Liver (tissue), 9 donors: ENCODE measurements around the gene BECN2. TPM values are rescaled to one million over a fixed set of nuclear protein-coding genes. Genes with fewer than 3 reads are reported as not detected.
"Not testable (repeated sequence)": the region's sequence is repeated elsewhere in the genome, so short reads cannot be mapped to it uniquely, and the experiment has no call there.

Experiments
- DNase-seq: peaks from one replicate; pipeline ENCODE4 v3.0.0-alpha.2; 2017; ENCODE audit warnings: low spot score
- H3K27ac ChIP-seq, 2 donors: one replicate each; pipeline ENCODE4 v1.7.0; 2013; ENCODE audit warnings: inconsistent platforms in 2 of 2, low read length in 2 of 2, control low read depth in 1 of 2, low read depth in 1 of 2, mild to moderate bottlenecking in 1 of 2
- H3K27me3 ChIP-seq, 4 donors: one replicate each; pipeline versions ENCODE4 v1.6.1 to v1.7.0; 2013; ENCODE audit warnings: low read length in 3 of 4, inconsistent platforms in 1 of 4, mild to moderate bottlenecking in 1 of 4, moderate library complexity in 1 of 4; ENCODE audit not compliant: control insufficient read depth in 4 of 4, insufficient read depth in 4 of 4
- H3K36me3 ChIP-seq, 4 donors: one replicate each; pipeline versions ENCODE4 v1.6.1 to v1.7.0; 2013; ENCODE audit warnings: low read length in 3 of 4, mild to moderate bottlenecking in 3 of 4, low read depth in 1 of 4, moderate library complexity in 1 of 4; ENCODE audit not compliant: control insufficient read depth in 4 of 4, insufficient read depth in 3 of 4
- H3K4me1 ChIP-seq, 4 donors: one replicate each; pipeline versions ENCODE4 v1.6.1 to v1.7.0; 2013; ENCODE audit warnings: low read length in 3 of 4, mild to moderate bottlenecking in 3 of 4, moderate library complexity in 1 of 4; ENCODE audit not compliant: control insufficient read depth in 4 of 4, insufficient read depth in 4 of 4
- H3K4me3 ChIP-seq, 3 donors: one replicate each; pipeline versions ENCODE4 v1.6.1 to v1.7.0; 2013; ENCODE audit warnings: low read length in 3 of 3, control low read depth in 1 of 3, low read depth in 1 of 3, mild to moderate bottlenecking in 1 of 3
- H3K9ac ChIP-seq, 2 donors: one replicate each; pipeline ENCODE4 v1.7.0; 2013; ENCODE audit warnings: low read length in 2 of 2, mild to moderate bottlenecking in 2 of 2, moderate library complexity in 2 of 2, control low read depth in 1 of 2, low read depth in 1 of 2
- H3K9me3 ChIP-seq, 4 donors: one replicate each; pipeline versions ENCODE4 v1.6.1 to v1.7.0; 2013; ENCODE audit warnings: low read length in 3 of 4; ENCODE audit not compliant: control insufficient read depth in 4 of 4
- ATF3 ChIP-seq: IDR thresholded peaks from 2 replicates; pipeline ENCODE4 v1.6.1; 2016; ENCODE audit warnings: antibody characterized with exemption
- FOXA1 ChIP-seq: IDR thresholded peaks from 2 replicates; pipeline ENCODE4 v1.6.1; 2016; ENCODE audit warnings: antibody characterized with exemption
- GABPA ChIP-seq, 2 donors: IDR thresholded peaks in 1 of 2; conservative IDR thresholded peaks in 1 of 2; 2 replicates each; pipeline ENCODE4 v1.6.1; 2016; ENCODE audit warnings: antibody characterized with exemption in 2 of 2, mild to moderate bottlenecking in 1 of 2, moderate library complexity in 1 of 2
- JUND ChIP-seq, 2 donors: IDR thresholded peaks; 2 replicates each; pipeline ENCODE4 v1.6.1; 2016; ENCODE audit warnings: antibody characterized with exemption in 2 of 2
- NR2F2 ChIP-seq: IDR thresholded peaks from 2 replicates; pipeline ENCODE4 v1.6.1; 2016; ENCODE audit warnings: antibody characterized with exemption
- RAD21 ChIP-seq, 2 donors: IDR thresholded peaks; 2 replicates each; pipeline ENCODE4 v1.6.1; 2016; ENCODE audit warnings: antibody characterized with exemption in 2 of 2, mild to moderate bottlenecking in 2 of 2
- TAF1 ChIP-seq: conservative IDR thresholded peaks from 2 replicates; pipeline ENCODE4 v1.6.1; 2016; ENCODE audit warnings: antibody characterized with exemption, mild to moderate bottlenecking
- YY1 ChIP-seq: IDR thresholded peaks from 2 replicates; pipeline ENCODE4 v1.6.1; 2016; ENCODE audit warnings: antibody characterized with exemption, mild to moderate bottlenecking
- ZBTB33 ChIP-seq: IDR thresholded peaks from 2 replicates; pipeline ENCODE4 v1.6.1; 2016; ENCODE audit warnings: antibody characterized with exemption
- WGBS: extraction: QIAGEN DNeasy Blood & Tissue Kit; methylation state at CpG from one replicate; pipeline ENCODE4 v1.1.7; 2013; 5-methylcytosine and 5-hydroxymethylcytosine counted together
- polyA plus RNA-seq, 2 donors: library from polyadenylated mRNA; stranded (reverse) in 1 of 2; unstranded in 1 of 2; fragments of 200-250 nt in 1 of 2; fragments of >200 nt in 1 of 2; fragmentation: Nextera tagmentation in 1 of 2; extraction: Ambion mirVana in 1 of 2; gene quantifications; one replicate each; pipeline versions ENCODE4 v1.2.1 to v1.2.3, GENCODE V29; 2013 to 2015
- total RNA-seq, 2 donors: library from RNA; depleted of rRNA; stranded (reverse); fragments of >200 nt; gene quantifications; one replicate each; pipeline ENCODE4 v1.2.3, GENCODE V29; 2014
- TF ChIP-seq, protein P1 (sequence below): fragments of 150-350 bp; IDR thresholded peaks from 2 replicates; pipeline ENCODE4 v1.5.1; 2017; ENCODE audit warnings: improper control_type of control experiment, low read depth, low read length; ENCODE audit not compliant: missing input control
- TF ChIP-seq, protein P2 (sequence below): IDR thresholded peaks from 2 replicates; pipeline ENCODE4 v1.6.1; 2016; ENCODE audit warnings: antibody characterized with exemption, mild to moderate bottlenecking
- donor health status: healthy.
- donor health status: healthy.
- donor health status: healthy.
- donor health status: healthy.
- donor health status: healthy.

BECN2 gene
- total and polyA plus RNA-seq, 4 donors, result not detected

- no peak overlapping the region for H3K27ac ChIP-seq
- H3K9ac ChIP-seq, result no peak overlapping the region
- no peaks in the 10 kb centered on the region for H3K36me3 ChIP-seq
- DNase-seq, result no peak
- no peaks in the 10 kb centered on the region for H3K27me3 ChIP-seq
- H3K4me1 ChIP-seq, result no peaks in the 10 kb centered on the region
- WGBS, result 89% methylated on average over 1 of the region's 1 CpG
- TF ChIP-seq, protein P1, sequence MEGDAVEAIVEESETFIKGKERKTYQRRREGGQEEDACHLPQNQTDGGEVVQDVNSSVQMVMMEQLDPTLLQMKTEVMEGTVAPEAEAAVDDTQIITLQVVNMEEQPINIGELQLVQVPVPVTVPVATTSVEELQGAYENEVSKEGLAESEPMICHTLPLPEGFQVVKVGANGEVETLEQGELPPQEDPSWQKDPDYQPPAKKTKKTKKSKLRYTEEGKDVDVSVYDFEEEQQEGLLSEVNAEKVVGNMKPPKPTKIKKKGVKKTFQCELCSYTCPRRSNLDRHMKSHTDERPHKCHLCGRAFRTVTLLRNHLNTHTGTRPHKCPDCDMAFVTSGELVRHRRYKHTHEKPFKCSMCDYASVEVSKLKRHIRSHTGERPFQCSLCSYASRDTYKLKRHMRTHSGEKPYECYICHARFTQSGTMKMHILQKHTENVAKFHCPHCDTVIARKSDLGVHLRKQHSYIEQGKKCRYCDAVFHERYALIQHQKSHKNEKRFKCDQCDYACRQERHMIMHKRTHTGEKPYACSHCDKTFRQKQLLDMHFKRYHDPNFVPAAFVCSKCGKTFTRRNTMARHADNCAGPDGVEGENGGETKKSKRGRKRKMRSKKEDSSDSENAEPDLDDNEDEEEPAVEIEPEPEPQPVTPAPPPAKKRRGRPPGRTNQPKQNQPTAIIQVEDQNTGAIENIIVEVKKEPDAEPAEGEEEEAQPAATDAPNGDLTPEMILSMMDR, result no peak
- TF ChIP-seq ZBTB33 (no peak), TAF1 (no peak), YY1 (no peak), FOXA1 (no peak), GABPA (IDR thresholded peaks at IDR 0.05 in 1 of 2, conservative IDR thresholded peaks at IDR 0.05 in 1 of 2) (no peak), JUND (IDR thresholded peaks at IDR 0.05) (no peak), ATF3 (no peak), RAD21 (IDR thresholded peaks at IDR 0.05) (no peak)
- TF ChIP-seq, protein P2, sequence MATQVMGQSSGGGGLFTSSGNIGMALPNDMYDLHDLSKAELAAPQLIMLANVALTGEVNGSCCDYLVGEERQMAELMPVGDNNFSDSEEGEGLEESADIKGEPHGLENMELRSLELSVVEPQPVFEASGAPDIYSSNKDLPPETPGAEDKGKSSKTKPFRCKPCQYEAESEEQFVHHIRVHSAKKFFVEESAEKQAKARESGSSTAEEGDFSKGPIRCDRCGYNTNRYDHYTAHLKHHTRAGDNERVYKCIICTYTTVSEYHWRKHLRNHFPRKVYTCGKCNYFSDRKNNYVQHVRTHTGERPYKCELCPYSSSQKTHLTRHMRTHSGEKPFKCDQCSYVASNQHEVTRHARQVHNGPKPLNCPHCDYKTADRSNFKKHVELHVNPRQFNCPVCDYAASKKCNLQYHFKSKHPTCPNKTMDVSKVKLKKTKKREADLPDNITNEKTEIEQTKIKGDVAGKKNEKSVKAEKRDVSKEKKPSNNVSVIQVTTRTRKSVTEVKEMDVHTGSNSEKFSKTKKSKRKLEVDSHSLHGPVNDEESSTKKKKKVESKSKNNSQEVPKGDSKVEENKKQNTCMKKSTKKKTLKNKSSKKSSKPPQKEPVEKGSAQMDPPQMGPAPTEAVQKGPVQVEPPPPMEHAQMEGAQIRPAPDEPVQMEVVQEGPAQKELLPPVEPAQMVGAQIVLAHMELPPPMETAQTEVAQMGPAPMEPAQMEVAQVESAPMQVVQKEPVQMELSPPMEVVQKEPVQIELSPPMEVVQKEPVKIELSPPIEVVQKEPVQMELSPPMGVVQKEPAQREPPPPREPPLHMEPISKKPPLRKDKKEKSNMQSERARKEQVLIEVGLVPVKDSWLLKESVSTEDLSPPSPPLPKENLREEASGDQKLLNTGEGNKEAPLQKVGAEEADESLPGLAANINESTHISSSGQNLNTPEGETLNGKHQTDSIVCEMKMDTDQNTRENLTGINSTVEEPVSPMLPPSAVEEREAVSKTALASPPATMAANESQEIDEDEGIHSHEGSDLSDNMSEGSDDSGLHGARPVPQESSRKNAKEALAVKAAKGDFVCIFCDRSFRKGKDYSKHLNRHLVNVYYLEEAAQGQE, result no peak
- H3K4me3 ChIP-seq, result no peak overlapping the region
- no peaks in the 10 kb centered on the region for H3K9me3 ChIP-seq
Observed at GRCh38 chr1:241979926-241980325, 22.4 kb downstream of the BECN2 start.

DNA sequence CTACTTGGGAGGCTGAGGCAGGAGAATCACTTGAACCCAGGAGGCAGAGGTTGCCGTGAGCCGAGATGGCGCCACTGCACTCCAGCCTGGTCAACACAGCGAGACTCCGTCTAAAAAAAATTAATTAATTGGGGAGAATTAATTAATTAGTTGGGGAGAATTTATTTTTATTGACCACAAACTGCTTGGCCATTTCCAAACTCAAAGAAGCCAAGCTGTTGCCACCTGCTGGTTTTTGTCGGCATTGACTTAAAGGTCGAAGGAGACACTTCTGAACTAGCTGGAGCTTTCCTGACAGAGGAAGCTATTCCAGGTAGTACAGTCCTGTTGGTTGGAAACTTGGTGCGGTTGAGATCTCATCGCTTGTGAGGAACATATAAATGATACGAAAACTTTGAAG lies 28.2 kb downstream of the BECN2 start:
- H3K27me3 ChIP-seq, result no peaks in the 10 kb centered on the region
- DNase-seq, result peak; percentile 41
- 63% methylated on average over 10 of the region's 10 CpGs for WGBS
- H3K27ac ChIP-seq, result no peak overlapping the region
- H3K9ac ChIP-seq, result no peak overlapping the region
- H3K4me1 ChIP-seq, result no peaks in the 10 kb centered on the region
- H3K36me3 ChIP-seq, result no peaks in the 10 kb centered on the region
- TF ChIP-seq, protein P1, result peak; percentile 58
- TF ChIP-seq RAD21 (IDR thresholded peaks at IDR 0.05) (peak; percentile 65 to 69), NR2F2 (no peak)
- H3K9me3 ChIP-seq, result no peaks in the 10 kb centered on the region
- H3K4me3 ChIP-seq, result no peak overlapping the region

DNA sequence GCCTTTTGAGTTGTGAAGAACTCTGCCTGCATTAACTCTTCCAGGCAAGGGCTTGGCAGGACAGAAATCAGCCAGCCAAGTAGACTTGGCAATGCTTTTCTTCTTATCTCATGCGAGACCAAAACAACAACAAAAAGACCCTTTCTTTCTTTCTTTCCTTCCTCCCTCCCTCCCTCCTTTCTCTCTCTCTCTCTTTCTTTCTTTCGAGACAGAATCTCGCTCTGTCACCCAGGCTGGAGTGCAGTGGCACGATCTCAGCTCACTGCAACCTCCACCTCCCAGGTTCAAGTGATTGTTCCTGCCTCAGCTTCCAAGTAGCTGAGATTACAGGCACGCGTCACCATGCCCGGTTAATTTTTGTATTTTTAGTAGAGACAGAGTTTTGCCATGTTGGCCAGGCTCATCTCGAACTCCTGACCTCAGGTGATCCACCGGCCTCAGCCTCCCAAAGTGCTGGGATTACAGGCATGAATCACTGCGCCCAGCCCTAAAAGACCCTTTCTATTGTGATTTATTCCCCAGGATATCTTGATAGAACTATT lies 30.9 kb downstream of the BECN2 start:
- 84% methylated on average over 10 of the region's 10 CpGs for WGBS
- H3K4me3 ChIP-seq, H3K9me3 ChIP-seq, H3K36me3 ChIP-seq, H3K27ac ChIP-seq, H3K27me3 ChIP-seq, DNase-seq, H3K9ac ChIP-seq, H3K4me1 ChIP-seq: not testable (repeated sequence)
